Measurements from ENCODE around the gene CCDC187.

DNA sequence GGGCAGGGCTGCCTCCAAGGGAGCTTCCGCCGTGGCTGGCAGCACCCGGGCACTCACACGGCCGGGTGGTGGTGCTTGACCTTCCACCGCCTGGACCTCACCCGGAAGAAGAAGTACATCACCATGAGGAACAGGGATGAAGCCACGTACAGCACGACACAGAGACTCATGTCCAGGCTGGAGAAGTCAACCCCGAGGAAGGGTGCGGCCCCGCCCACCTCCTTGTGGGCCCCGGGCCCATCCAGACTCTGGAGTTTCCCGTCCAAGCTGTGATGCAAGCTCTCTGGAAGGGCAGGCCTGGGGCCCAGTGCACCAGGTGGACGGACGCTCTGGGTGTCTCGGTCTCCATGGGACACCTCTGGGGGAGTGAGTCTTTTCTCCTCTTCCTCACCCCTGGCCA, 95.2 kb downstream of the CCDC187 start:
- TF ChIP-seq MXI1 (conservative IDR thresholded peaks at IDR 0.05; ENCODE audit: poor library complexity, severe bottlenecking) (no peak), POLR2AphosphoS5 (IDR thresholded peaks at IDR 0.05) (no peak), EP300 (conservative IDR thresholded peaks at IDR 0.05; ENCODE audit: poor library complexity, severe bottlenecking) (no peak), RAD21 (conservative IDR thresholded peaks at IDR 0.05) (no peak), EZH2 (IDR thresholded peaks at IDR 0.05; ENCODE audit: borderline replicate concordance, insufficient read depth, low read length, poor library complexity, severe bottlenecking) (no peak), TAF1 (IDR thresholded peaks at IDR 0.05; ENCODE audit: low read depth) (no peak)
- TF ChIP-seq, protein P1, sequence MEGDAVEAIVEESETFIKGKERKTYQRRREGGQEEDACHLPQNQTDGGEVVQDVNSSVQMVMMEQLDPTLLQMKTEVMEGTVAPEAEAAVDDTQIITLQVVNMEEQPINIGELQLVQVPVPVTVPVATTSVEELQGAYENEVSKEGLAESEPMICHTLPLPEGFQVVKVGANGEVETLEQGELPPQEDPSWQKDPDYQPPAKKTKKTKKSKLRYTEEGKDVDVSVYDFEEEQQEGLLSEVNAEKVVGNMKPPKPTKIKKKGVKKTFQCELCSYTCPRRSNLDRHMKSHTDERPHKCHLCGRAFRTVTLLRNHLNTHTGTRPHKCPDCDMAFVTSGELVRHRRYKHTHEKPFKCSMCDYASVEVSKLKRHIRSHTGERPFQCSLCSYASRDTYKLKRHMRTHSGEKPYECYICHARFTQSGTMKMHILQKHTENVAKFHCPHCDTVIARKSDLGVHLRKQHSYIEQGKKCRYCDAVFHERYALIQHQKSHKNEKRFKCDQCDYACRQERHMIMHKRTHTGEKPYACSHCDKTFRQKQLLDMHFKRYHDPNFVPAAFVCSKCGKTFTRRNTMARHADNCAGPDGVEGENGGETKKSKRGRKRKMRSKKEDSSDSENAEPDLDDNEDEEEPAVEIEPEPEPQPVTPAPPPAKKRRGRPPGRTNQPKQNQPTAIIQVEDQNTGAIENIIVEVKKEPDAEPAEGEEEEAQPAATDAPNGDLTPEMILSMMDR (IDR thresholded peaks at IDR 0.05; ENCODE audit: poor library complexity, severe bottlenecking), result no peak
- TF ChIP-seq, protein P2, sequence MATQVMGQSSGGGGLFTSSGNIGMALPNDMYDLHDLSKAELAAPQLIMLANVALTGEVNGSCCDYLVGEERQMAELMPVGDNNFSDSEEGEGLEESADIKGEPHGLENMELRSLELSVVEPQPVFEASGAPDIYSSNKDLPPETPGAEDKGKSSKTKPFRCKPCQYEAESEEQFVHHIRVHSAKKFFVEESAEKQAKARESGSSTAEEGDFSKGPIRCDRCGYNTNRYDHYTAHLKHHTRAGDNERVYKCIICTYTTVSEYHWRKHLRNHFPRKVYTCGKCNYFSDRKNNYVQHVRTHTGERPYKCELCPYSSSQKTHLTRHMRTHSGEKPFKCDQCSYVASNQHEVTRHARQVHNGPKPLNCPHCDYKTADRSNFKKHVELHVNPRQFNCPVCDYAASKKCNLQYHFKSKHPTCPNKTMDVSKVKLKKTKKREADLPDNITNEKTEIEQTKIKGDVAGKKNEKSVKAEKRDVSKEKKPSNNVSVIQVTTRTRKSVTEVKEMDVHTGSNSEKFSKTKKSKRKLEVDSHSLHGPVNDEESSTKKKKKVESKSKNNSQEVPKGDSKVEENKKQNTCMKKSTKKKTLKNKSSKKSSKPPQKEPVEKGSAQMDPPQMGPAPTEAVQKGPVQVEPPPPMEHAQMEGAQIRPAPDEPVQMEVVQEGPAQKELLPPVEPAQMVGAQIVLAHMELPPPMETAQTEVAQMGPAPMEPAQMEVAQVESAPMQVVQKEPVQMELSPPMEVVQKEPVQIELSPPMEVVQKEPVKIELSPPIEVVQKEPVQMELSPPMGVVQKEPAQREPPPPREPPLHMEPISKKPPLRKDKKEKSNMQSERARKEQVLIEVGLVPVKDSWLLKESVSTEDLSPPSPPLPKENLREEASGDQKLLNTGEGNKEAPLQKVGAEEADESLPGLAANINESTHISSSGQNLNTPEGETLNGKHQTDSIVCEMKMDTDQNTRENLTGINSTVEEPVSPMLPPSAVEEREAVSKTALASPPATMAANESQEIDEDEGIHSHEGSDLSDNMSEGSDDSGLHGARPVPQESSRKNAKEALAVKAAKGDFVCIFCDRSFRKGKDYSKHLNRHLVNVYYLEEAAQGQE (IDR thresholded peaks at IDR 0.05; ENCODE audit: borderline replicate concordance), result no peak

Measured in neural cell (in vitro differentiated cells).